Measurements from ENCODE around the gene ADAMTS5.

ADAMTS5 gene

DNA sequence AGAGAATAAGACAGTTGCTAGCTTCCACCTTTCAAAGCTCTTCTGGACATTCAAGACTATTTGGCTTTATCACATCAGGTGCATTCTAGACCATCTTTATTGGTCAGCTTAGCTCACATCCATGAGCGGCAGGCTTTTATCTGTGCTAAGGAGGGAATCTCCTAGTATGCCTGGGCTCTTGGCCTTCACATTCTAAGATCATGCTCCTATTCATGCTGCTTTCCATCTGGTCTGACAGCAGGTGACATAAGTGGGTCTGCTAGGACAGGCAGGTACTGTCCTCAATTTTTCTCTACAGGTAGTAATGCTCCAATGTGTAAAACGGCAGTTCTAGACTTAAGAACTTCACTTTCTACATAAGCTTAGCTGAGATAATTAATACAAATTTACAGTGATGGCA is 82.5 kb downstream of the ADAMTS5 start:
- no peak overlapping the region for H3K4me3 ChIP-seq (ENCODE audit: low read length)
- no peak for TF ChIP-seq EZH2phosphoT487 (IDR thresholded peaks at IDR 0.05; ENCODE audit: low read depth)
- TF ChIP-seq, protein P1, sequence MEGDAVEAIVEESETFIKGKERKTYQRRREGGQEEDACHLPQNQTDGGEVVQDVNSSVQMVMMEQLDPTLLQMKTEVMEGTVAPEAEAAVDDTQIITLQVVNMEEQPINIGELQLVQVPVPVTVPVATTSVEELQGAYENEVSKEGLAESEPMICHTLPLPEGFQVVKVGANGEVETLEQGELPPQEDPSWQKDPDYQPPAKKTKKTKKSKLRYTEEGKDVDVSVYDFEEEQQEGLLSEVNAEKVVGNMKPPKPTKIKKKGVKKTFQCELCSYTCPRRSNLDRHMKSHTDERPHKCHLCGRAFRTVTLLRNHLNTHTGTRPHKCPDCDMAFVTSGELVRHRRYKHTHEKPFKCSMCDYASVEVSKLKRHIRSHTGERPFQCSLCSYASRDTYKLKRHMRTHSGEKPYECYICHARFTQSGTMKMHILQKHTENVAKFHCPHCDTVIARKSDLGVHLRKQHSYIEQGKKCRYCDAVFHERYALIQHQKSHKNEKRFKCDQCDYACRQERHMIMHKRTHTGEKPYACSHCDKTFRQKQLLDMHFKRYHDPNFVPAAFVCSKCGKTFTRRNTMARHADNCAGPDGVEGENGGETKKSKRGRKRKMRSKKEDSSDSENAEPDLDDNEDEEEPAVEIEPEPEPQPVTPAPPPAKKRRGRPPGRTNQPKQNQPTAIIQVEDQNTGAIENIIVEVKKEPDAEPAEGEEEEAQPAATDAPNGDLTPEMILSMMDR (IDR thresholded peaks at IDR 0.05; ENCODE audit: low read depth, low read length) = no peak
- no peaks in the 10 kb centered on the region for H4K20me1 ChIP-seq (ENCODE audit: insufficient read depth, low read length)
- no peaks in the 10 kb centered on the region for H3K9me3 ChIP-seq (ENCODE audit: insufficient read depth, low read length)
- H3K79me2 ChIP-seq (ENCODE audit: low read length) = no peaks in the 10 kb centered on the region
- H3K4me1 ChIP-seq (ENCODE audit: low read length) = no peaks in the 10 kb centered on the region
- H3K4me2 ChIP-seq (ENCODE audit: low read length) = no peak overlapping the region
- no peak overlapping the region for H3K27ac ChIP-seq (ENCODE audit: low read length)
- H2AFZ ChIP-seq (ENCODE audit: low read depth, low read length) = no peak overlapping the region
- H3K36me3 ChIP-seq (replicated peaks; ENCODE audit: low read depth, low read length) = no peaks in the 10 kb centered on the region
- no peaks in the 10 kb centered on the region for H3K27me3 ChIP-seq (ENCODE audit: low read depth, low read length)
- H3K9ac ChIP-seq (ENCODE audit: low read length) = no peak overlapping the region

DNA sequence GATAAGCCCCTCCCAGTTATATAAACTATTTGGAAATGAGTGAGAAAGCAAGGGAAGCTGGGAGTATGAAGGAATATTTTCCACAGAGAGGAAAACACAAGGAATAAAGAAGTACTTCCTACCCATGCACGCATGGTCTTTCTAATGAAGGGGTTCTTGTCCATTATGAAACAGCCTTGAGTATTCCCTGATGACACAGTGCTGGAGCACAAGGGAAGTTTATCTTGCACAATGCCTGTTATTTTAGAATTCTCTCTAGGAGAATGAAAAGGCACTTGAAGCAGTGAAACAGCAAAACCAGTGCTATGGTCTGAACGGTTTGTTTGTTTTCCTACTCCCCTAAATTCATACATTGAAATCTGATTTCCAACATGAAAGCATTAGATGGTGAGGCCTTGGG is 83.1 kb downstream of the ADAMTS5 start:
- Histone ChIP-seq H3K36me3 (replicated peaks; ENCODE audit: low read depth, low read length) (no peaks in the 10 kb centered on the region), H3K9me3 (ENCODE audit: insufficient read depth, low read length) (no peaks in the 10 kb centered on the region), H2AFZ (ENCODE audit: low read depth, low read length) (no peak overlapping the region), H3K4me2 (ENCODE audit: low read length) (no peak overlapping the region), H3K27ac (ENCODE audit: low read length) (no peak overlapping the region), H3K4me1 (ENCODE audit: low read length) (no peaks in the 10 kb centered on the region), H3K4me3 (ENCODE audit: low read length) (no peak overlapping the region), H3K9ac (ENCODE audit: low read length) (no peak overlapping the region), H3K79me2 (ENCODE audit: low read length) (no peaks in the 10 kb centered on the region), H3K27me3 (ENCODE audit: low read depth, low read length) (no peaks in the 10 kb centered on the region), H4K20me1 (ENCODE audit: insufficient read depth, low read length) (no peaks in the 10 kb centered on the region)
- TF ChIP-seq, protein P1 (IDR thresholded peaks at IDR 0.05; ENCODE audit: low read depth, low read length) = no peak
- TF ChIP-seq EZH2phosphoT487 (IDR thresholded peaks at IDR 0.05; ENCODE audit: low read depth) = no peak

DNA sequence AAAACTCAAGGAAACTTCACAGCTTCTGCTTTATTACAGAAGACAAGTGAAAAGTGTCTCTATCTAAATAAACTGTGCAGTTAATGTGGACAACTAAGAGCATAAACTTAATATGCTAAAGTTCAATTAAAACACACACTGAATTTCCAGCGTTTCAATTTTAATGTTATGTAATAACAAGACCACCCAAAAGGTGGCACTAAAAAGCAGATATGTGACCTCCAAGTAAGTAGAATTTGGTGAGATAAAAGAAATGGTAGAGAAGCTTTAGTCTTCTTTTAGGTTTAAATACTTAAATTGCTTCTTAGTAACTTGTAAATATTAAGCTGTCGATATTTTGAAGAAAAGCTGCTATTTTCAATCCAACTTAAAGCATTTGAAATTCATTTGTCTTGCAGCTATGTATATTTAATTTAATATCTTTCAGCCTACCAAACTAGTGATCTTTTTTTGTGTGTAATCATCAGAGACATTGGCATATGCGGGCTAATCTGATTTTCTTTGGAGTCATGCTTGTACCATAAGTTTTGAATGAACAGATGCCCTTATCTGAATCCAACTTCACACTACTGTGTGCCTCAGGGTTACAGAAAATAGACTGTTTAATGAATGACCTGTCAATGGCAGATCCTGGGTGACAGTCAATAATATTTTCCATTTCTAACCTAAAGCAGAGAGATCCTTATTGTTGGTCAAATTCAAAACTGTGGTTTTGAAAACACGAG is 85.2 kb downstream of the ADAMTS5 start:
- no peak overlapping the region for H3K27ac ChIP-seq (ENCODE audit: low read length)
- H3K79me2 ChIP-seq (ENCODE audit: low read length) = no peaks in the 10 kb centered on the region
- no peaks in the 10 kb centered on the region for H3K36me3 ChIP-seq (replicated peaks; ENCODE audit: low read depth, low read length)
- H3K4me1 ChIP-seq (ENCODE audit: low read length) = no peaks in the 10 kb centered on the region
- H3K9ac ChIP-seq (ENCODE audit: low read length) = no peak overlapping the region
- no peaks in the 10 kb centered on the region for H4K20me1 ChIP-seq (ENCODE audit: insufficient read depth, low read length)
- peak overlapping the region; percentile 47; the same call in 1 of the 2 replicates for H2AFZ ChIP-seq (ENCODE audit: low read depth, low read length)
- no peaks in the 10 kb centered on the region for H3K27me3 ChIP-seq (ENCODE audit: low read depth, low read length)
- H3K9me3 ChIP-seq (ENCODE audit: insufficient read depth, low read length) = no peaks in the 10 kb centered on the region
- TF ChIP-seq, protein P1 (IDR thresholded peaks at IDR 0.05; ENCODE audit: low read depth, low read length) = peak; percentile 54
- no peak for TF ChIP-seq EZH2phosphoT487 (IDR thresholded peaks at IDR 0.05; ENCODE audit: low read depth)
- H3K4me2 ChIP-seq (ENCODE audit: low read length) = peak overlapping the region; percentile 36
- peak overlapping the region; percentile 26; the same call in 1 of the 2 replicates for H3K4me3 ChIP-seq (ENCODE audit: low read length)

DNA sequence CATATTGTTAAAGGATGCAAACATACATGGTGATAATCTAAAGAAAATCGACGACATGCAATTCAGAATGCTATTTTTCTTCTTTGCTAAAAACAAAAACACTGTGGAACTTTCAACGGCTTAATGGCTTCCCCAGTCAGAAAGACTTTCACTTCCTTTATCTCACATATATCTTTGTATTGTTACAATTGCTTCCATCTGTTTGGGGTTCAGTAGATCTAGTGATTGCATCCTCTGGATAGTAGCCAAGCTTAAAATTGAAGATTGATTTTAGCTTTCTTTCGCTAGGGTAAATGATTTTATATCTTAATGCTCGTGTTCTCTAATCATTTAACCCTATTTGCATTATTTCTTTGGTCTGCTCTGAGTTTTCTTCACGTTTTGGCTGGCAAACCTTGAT is 89.9 kb downstream of the ADAMTS5 start:
- no peak for TF ChIP-seq EZH2phosphoT487 (IDR thresholded peaks at IDR 0.05; ENCODE audit: low read depth)
- TF ChIP-seq, protein P1 (IDR thresholded peaks at IDR 0.05; ENCODE audit: low read depth, low read length) = no peak
- H3K9me3 ChIP-seq (ENCODE audit: insufficient read depth, low read length) = no peaks in the 10 kb centered on the region

More for the DNA sequence above, 89.9 kb downstream of the ADAMTS5 start:
- Histone ChIP-seq H3K36me3 (replicated peaks; ENCODE audit: low read depth, low read length) (no peaks in the 10 kb centered on the region), H2AFZ (ENCODE audit: low read depth, low read length) (0 out of 2 replicates have a peak overlapping the region, but pooled peaks have one; percentile 39), H3K4me2 (ENCODE audit: low read length) (0 out of 2 replicates have a peak overlapping the region, but pooled peaks have one; percentile 3), H4K20me1 (ENCODE audit: insufficient read depth, low read length) (no peaks in the 10 kb centered on the region), H3K79me2 (ENCODE audit: low read length) (no peaks in the 10 kb centered on the region), H3K27ac (ENCODE audit: low read length) (no peak overlapping the region), H3K9ac (ENCODE audit: low read length) (no peak overlapping the region), H3K4me1 (ENCODE audit: low read length) (no peaks in the 10 kb centered on the region), H3K27me3 (ENCODE audit: low read depth, low read length) (no peaks in the 10 kb centered on the region), H3K4me3 (ENCODE audit: low read length) (no peak overlapping the region)
